GM12891 (cell line): Measurements from ENCODE around the gene NEK11.

Experiments
- POLR2A ChIP-seq: IDR thresholded peaks from 2 replicates; pipeline ENCODE4 v1.6.1; 2011; ENCODE audit warnings: low read depth, low read length, control low read depth
- POLR2AphosphoS5 ChIP-seq: IDR thresholded peaks from 2 replicates; pipeline ENCODE4 v1.6.1; 2011; ENCODE audit warnings: low read depth, low read length, control low read depth
- TAF1 ChIP-seq: IDR thresholded peaks from 2 replicates; pipeline ENCODE4 v1.6.1; 2011; ENCODE audit warnings: low read depth, low read length, control low read depth

GRCh38 chr3:131047582-131047981 is 20.9 kb downstream of the NEK11 start:
- no peak for TF ChIP-seq POLR2A
- TF ChIP-seq POLR2AphosphoS5, result no peak
- TF ChIP-seq TAF1, result no peak
